Vagina (tissue), 2 donors: ENCODE measurements around the gene R3HDM2. TPM values are rescaled to one million over a fixed set of nuclear protein-coding genes. Genes with fewer than 3 reads are reported as not detected.

ENCODE experiments used
- DNase-seq, 2 donors: peaks; one replicate each; pipeline ENCODE4 v3.0.0-alpha.2; 2017; ENCODE audit errors: extremely low spot score in 2 of 2
- H3K27ac ChIP-seq: fragments of 200-600 bp; sonication (generic); one replicate; pipeline ENCODE4 v1.5.1; 2019
- H3K27me3 ChIP-seq: fragments of 200-600 bp; sonication (generic); one replicate; pipeline ENCODE4 v1.5.1; 2019
- H3K36me3 ChIP-seq, 2 donors: fragments of 200-600 bp; sonication (generic); one replicate each; pipeline ENCODE4 v1.5.1; 2017 to 2019
- H3K4me1 ChIP-seq: fragments of 200-600 bp; sonication (generic); one replicate; pipeline ENCODE4 v1.5.1; 2019
- H3K4me3 ChIP-seq, 2 donors: fragments of 200-600 bp; sonication (generic); 1 replicate in 1 of 2; 2 replicates in 1 of 2; pipeline ENCODE4 v1.5.1; 2016 to 2019
- H3K9me3 ChIP-seq: fragments of 200-600 bp; sonication (generic); one replicate; pipeline ENCODE4 v1.5.1; 2019
- POLR2A ChIP-seq, 2 donors: fragments of 450-650 bp; IDR thresholded peaks; one replicate each; pipeline ENCODE4 v1.6.1; 2017; ENCODE audit warnings: antibody characterized with exemption in 2 of 2, mild to moderate bottlenecking in 2 of 2, moderate library complexity in 2 of 2
- POLR2AphosphoS5 ChIP-seq, 2 donors: sonication (generic); formaldehyde crosslinking; IDR thresholded peaks; one replicate each; pipeline ENCODE4 v1.9.0; 2017; ENCODE audit warnings: antibody characterized with exemption in 2 of 2, mild to moderate bottlenecking in 2 of 2, low read depth in 1 of 2; ENCODE audit not compliant: insufficient read depth in 1 of 2
- intact Hi-C: fragments of 100-400 bp; cut with DNase I; formaldehyde crosslinking; loops from one replicate; pipeline ENCODE4 v1.15.1; 2023
- total RNA-seq: library from RNA; depleted of rRNA; stranded (reverse); fragments of >200 nt; gene quantifications from one replicate; pipeline ENCODE4 v1.2.3, GENCODE V29; 2016
- TF ChIP-seq, protein P1 (sequence below), 3 experiments: fragments of 450-650 bp in 2 of 3; fragments of 200-600 bp in 1 of 3; sonication (generic) in 1 of 3; IDR thresholded peaks; one replicate each; pipeline ENCODE4 v1.5.1; 2017 to 2019; ENCODE audit warnings: antibody characterized with exemption in 3 of 3, mild to moderate bottlenecking in 2 of 3, moderate library complexity in 2 of 3

The R3HDM2 gene
- total RNA-seq, 1 donor from 2014 or later: 44.2 TPM

DNA sequence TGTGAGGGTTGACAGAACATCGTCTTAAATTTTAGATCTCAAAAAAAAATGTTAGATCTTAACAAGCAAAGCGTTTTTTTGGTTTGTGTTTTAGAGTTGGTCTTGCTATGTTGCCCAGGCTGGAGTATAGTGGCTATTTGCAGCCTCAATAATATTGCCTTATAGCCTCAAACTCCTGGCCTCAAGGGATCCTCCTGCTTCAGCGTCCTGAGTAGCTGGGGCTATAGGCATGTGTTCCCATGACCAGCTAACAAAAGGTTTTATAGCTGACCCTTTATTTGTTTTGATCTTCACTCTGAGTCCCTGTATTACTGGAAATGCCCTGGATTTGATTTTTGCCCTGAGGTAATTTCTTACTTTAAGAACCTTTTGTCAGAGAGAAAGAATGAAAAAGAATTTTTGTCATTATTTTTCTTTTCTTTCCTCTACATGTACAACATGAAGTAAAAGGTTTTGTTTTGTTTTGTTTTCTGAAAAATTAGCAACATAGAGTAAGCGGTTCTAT is 9.0 kb upstream of the R3HDM2 start:
- Histone ChIP-seq H3K4me1 (no peaks in the 10 kb centered on the region), H3K27ac (no peak overlapping the region), H3K27me3 (no peaks in the 10 kb centered on the region), H3K36me3 (no peaks in the 10 kb centered on the region), H3K9me3 (no peaks in the 10 kb centered on the region), H3K4me3 (no peak overlapping the region)
- DNase-seq: no peak
- TF ChIP-seq, protein P1, sequence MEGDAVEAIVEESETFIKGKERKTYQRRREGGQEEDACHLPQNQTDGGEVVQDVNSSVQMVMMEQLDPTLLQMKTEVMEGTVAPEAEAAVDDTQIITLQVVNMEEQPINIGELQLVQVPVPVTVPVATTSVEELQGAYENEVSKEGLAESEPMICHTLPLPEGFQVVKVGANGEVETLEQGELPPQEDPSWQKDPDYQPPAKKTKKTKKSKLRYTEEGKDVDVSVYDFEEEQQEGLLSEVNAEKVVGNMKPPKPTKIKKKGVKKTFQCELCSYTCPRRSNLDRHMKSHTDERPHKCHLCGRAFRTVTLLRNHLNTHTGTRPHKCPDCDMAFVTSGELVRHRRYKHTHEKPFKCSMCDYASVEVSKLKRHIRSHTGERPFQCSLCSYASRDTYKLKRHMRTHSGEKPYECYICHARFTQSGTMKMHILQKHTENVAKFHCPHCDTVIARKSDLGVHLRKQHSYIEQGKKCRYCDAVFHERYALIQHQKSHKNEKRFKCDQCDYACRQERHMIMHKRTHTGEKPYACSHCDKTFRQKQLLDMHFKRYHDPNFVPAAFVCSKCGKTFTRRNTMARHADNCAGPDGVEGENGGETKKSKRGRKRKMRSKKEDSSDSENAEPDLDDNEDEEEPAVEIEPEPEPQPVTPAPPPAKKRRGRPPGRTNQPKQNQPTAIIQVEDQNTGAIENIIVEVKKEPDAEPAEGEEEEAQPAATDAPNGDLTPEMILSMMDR (IDR thresholded peaks at IDR 0.05): no peak
- TF ChIP-seq POLR2AphosphoS5 (IDR thresholded peaks at IDR 0.05; ENCODE audit: insufficient read depth in 1 of 2, low read depth in 1 of 2) (no peak), POLR2A (IDR thresholded peaks at IDR 0.05) (no peak)
- intact Hi-C loops: no loop called here

DNA sequence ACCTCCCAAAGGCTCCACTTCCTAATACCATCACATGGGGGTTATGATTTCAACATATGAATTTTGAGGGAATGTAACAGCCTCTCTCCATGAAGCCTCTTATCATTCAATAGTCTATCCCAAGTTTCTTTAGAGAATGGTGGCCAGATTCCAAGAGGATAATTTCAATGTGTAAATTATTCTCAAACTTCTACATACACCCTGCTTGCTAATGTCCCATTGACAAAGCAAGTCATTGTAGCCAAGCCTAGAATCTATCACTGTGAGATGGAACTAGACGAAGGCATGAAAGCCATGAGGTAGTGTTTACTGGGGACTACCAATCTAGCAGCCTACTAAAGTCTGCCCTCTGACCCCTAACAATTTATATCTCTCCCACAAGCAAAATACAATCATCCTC is 7.6 kb upstream of the R3HDM2 start:
- TF ChIP-seq POLR2AphosphoS5 (IDR thresholded peaks at IDR 0.05; ENCODE audit: insufficient read depth in 1 of 2, low read depth in 1 of 2): no peak
- no peak for TF ChIP-seq POLR2A (IDR thresholded peaks at IDR 0.05)
- TF ChIP-seq, protein P1 (IDR thresholded peaks at IDR 0.05): no peak
- DNase-seq: no peak
- Histone ChIP-seq H3K4me1 (no peaks in the 10 kb centered on the region), H3K27me3 (no peaks in the 10 kb centered on the region), H3K27ac (no peak overlapping the region), H3K9me3 (no peaks in the 10 kb centered on the region), H3K36me3 (no peaks in the 10 kb centered on the region), H3K4me3 (no peak overlapping the region)
- intact Hi-C loops: no loop called here

DNA sequence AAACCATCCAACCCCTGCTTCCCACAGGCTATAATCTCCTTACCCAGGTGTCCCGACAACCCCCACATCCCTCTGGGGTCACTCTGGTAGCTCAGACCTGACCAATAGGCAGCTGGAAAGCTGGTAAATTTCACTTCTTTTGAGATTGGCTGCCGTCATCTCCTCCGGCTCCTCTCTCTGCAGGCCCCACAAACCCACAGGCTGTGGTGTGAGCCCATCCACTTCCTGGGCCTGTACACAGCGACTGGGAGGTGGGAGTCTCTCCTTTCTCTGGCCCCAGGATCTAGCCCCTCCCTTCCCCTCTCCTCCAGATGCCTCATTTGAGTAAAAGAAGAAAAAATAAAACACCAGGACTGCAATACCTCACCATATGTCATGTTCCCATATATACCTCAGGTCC is 4.5 kb upstream of the R3HDM2 start:
- Histone ChIP-seq H3K36me3 (no peaks in the 10 kb centered on the region), H3K4me1 (no peaks in the 10 kb centered on the region), H3K27ac (no peak overlapping the region), H3K27me3 (no peaks in the 10 kb centered on the region), H3K4me3 (no peak overlapping the region), H3K9me3 (no peaks in the 10 kb centered on the region)
- no peak for DNase-seq
- intact Hi-C loops: no loop called here
- TF ChIP-seq, protein P1 (IDR thresholded peaks at IDR 0.05): no peak
- TF ChIP-seq POLR2AphosphoS5 (IDR thresholded peaks at IDR 0.05; ENCODE audit: insufficient read depth in 1 of 2, low read depth in 1 of 2): no peak
- no peak for TF ChIP-seq POLR2A (IDR thresholded peaks at IDR 0.05)

DNA sequence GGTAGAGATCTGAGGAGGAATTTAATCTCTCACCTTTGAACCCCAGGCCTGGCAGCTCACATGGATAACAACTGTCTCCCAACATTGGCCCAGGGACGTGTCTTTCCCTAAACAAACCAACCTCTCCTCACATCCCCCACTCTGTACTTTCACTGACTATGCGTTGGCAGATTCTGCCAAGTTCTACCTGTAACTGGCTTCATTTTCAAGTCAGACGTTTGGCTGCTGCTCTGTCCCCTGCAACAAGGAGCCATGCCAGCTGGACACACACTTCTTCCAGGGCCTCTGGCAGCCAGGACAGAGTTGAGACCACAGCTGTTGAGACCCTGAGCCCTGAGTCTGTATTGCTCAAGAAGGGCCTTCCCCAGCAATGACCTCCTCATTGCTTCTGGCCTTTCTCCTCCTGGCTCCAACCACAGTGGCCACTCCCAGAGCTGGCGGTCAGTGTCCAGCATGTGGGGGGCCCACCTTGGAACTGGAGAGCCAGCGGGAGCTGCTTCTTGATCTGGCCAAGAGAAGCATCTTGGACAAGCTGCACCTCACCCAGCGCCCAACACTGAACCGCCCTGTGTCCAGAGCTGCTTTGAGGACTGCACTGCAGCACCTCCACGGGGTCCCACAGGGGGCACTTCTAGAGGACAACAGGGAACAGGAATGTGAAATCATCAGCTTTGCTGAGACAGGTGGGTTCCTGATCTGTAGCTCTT is 3.8 kb upstream of the R3HDM2 start, which contains the start of gene INHBC:
Gene INHBC (plus strand): TSS at position 268 of the 707 bp plus-strand sequence. CDS start 103 bp downstream, at position 371.
- no peak for DNase-seq
- Histone ChIP-seq H3K27ac (no peak within 1 kb of the TSS), H3K4me1 (peaks cover 1% of the 10 kb centered on the region), H3K9me3 (no peaks in the 10 kb centered on the region), H3K27me3 (no peaks in the 10 kb centered on the region), H3K4me3 (no peak within 1 kb of the TSS), H3K36me3 (no peaks in the 10 kb centered on the region)
- TF ChIP-seq POLR2AphosphoS5 (IDR thresholded peaks at IDR 0.05; ENCODE audit: insufficient read depth in 1 of 2, low read depth in 1 of 2) (no peak), POLR2A (IDR thresholded peaks at IDR 0.05) (no peak)
- TF ChIP-seq, protein P1 (IDR thresholded peaks at IDR 0.05): no peak
- intact Hi-C loops: no loop called here

DNA sequence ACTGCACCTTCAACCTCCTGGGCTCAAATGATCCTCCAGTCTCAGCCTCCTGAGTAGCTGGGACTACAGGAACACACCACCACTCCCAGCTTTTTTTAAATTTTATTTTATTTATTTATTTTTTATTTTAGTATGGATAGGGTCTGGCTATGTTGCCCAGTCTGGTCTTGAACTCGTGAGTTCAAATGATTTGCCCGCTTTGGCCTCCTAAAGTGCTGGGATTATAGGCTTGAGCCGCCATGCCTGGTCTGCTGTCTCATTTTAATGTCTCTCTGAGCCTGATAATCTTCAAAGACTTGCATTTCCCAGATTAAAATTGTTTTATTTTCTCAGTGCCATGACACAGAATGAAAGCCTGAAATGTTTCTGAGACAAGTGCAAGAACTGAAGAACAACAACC is 2.5 kb upstream of the R3HDM2 start:
- Histone ChIP-seq H3K9me3 (no peaks in the 10 kb centered on the region), H3K36me3 (no peaks in the 10 kb centered on the region), H3K4me1 (peaks cover 13% of the 10 kb centered on the region), H3K4me3 (no peak overlapping the region), H3K27me3 (no peaks in the 10 kb centered on the region), H3K27ac (no peak overlapping the region)
- intact Hi-C loops: no loop called here
- no peak for DNase-seq
- TF ChIP-seq POLR2A (IDR thresholded peaks at IDR 0.05) (no peak), POLR2AphosphoS5 (IDR thresholded peaks at IDR 0.05; ENCODE audit: insufficient read depth in 1 of 2, low read depth in 1 of 2) (no peak)
- TF ChIP-seq, protein P1 (IDR thresholded peaks at IDR 0.05): no peak
